ENCODE results near the gene MRPL49.

The MRPL49 gene
- total RNA-seq: 49.5 reads per million, percentile 68 among the genes with 10 or more reads in this experiment

- DNase-seq: peak; percentile 99
These were observed at the start of gene MRPL49, which contains the start of gene FAU for GRCh38 chr11:65121865-65122696. TSS of gene MRPL49 (plus strand) at chr11:65122321. CDS start at chr11:65122347, 26 bp downstream. TSS of gene FAU (minus strand) at chr11:65122134. CDS start at chr11:65121813, 321 bp downstream.

- no peak for DNase-seq
These were observed 49.5 kb upstream of the MRPL49 start for GRCh38 chr11:65072631-65072966.

GRCh38 chr11:65077451-65077850 lies 44.7 kb upstream of the MRPL49 start:
- DNase-seq: no peak

GRCh38 chr11:65078151-65078550 lies 44.0 kb upstream of the MRPL49 start:
- DNase-seq: peak; percentile 62

- no peak for DNase-seq
These were observed 43.3 kb upstream of the MRPL49 start for GRCh38 chr11:65078786-65079342.

GRCh38 chr11:65083134-65083833 lies 38.8 kb upstream of the MRPL49 start:
- DNase-seq: no peak

GRCh38 chr11:65083834-65084597 lies 38.1 kb upstream of the MRPL49 start, which contains the start of the genes CDCA5 and ZFPL1:
TSS of gene CDCA5 (minus strand) at chr11:65084040. CDS start at chr11:65083978, 62 bp downstream.
TSS of gene ZFPL1 (plus strand) at chr11:65084222. CDS start at chr11:65084699, 477 bp downstream.
- peak; percentile 94 for DNase-seq

- DNase-seq: no peak
These were observed 37.3 kb upstream of the MRPL49 start for GRCh38 chr11:65084598-65085375.

GRCh38 chr11:65085446-65085845 lies 36.7 kb upstream of the MRPL49 start:
- no peak for DNase-seq

GRCh38 chr11:65086809-65087208 lies 35.3 kb upstream of the MRPL49 start:
- no peak for DNase-seq

GRCh38 chr11:65087216-65087615 lies 34.9 kb upstream of the MRPL49 start:
- DNase-seq: no peak

- no peak for DNase-seq
These were observed 34.3 kb upstream of the MRPL49 start for GRCh38 chr11:65087827-65088226.

GRCh38 chr11:65089621-65090020 lies 32.5 kb upstream of the MRPL49 start:
- DNase-seq: no peak

- DNase-seq: no peak
These were observed 31.5 kb upstream of the MRPL49 start for GRCh38 chr11:65090628-65091027.

GRCh38 chr11:65095427-65095826 lies 26.7 kb upstream of the MRPL49 start:
- no peak for DNase-seq

- DNase-seq: peak; percentile 80
These were observed 25.9 kb upstream of the MRPL49 start, which contains the start of gene VPS51 for GRCh38 chr11:65095974-65096806. TSS of gene VPS51 (plus strand) at chr11:65096214. CDS start at chr11:65096251, 37 bp downstream.

- DNase-seq: no peak
These were observed 25.2 kb upstream of the MRPL49 start for GRCh38 chr11:65096926-65097325.

GRCh38 chr11:65100674-65101350 lies 21.3 kb upstream of the MRPL49 start:
- no peak for DNase-seq

- DNase-seq: no peak
These were observed 19.7 kb upstream of the MRPL49 start for GRCh38 chr11:65102142-65103095.
